Measurements from ENCODE around the gene SLC8A1.

GRCh38 chr2:40268566-40268965, 183.3 kb downstream of the SLC8A1 start:
- TF ChIP-seq CTCF (IDR thresholded peaks at IDR 0.05; ENCODE audit: low read depth, low read length): no peak
- no peak for TF ChIP-seq MAX (IDR thresholded peaks at IDR 0.05; ENCODE audit: low read depth, low read length)
- TF ChIP-seq POLR2A (IDR thresholded peaks at IDR 0.05; ENCODE audit: extremely low read depth, insufficient read length): no peak
